Loucy (cell line): ENCODE measurements around the gene EOMES.

Experiments used
- H2AFZ ChIP-seq: fragments of 200-600 bp; sonication (generic); 2 replicates; pipeline ENCODE4 v1.6.0; 2016; ENCODE audit warnings: antibody characterized with exemption, mild to moderate bottlenecking, low read length, moderate library complexity
- H3F3A ChIP-seq: fragments of 200-600 bp; 2 replicates; pipeline ENCODE4 v1.6.0; 2016; ENCODE audit warnings: antibody characterized with exemption, low read depth, mild to moderate bottlenecking
- H3K27me3 ChIP-seq: fragments of 200-600 bp; sonication (generic); 2 replicates; pipeline ENCODE4 v1.6.1; 2014; ENCODE audit warnings: low read length, mild to moderate bottlenecking; ENCODE audit not compliant: insufficient read depth, poor library complexity, severe bottlenecking
- H3K36me3 ChIP-seq: fragments of 200-600 bp; sonication (generic); 2 replicates; pipeline ENCODE4 v1.6.1; 2016; ENCODE audit warnings: low read length; ENCODE audit not compliant: insufficient read depth
- H3K4me1 ChIP-seq: fragments of 200-600 bp; sonication (generic); 2 replicates; pipeline ENCODE4 v1.5.1; 2014; ENCODE audit warnings: low read length, mild to moderate bottlenecking; ENCODE audit not compliant: insufficient read depth, poor library complexity, severe bottlenecking
- H3K4me2 ChIP-seq: fragments of 200-600 bp; sonication (generic); 2 replicates; pipeline ENCODE4 v1.6.0; 2014; ENCODE audit warnings: antibody characterized with exemption, low read length, low read depth, mild to moderate bottlenecking; ENCODE audit not compliant: poor library complexity, severe bottlenecking
- H3K4me3 ChIP-seq: fragments of 200-600 bp; sonication (generic); 2 replicates; pipeline ENCODE4 v1.5.1; 2014; ENCODE audit warnings: low read length, mild to moderate bottlenecking, mixed read lengths; ENCODE audit not compliant: poor library complexity, severe bottlenecking
- H3K79me2 ChIP-seq: fragments of 200-600 bp; sonication (generic); 2 replicates; pipeline ENCODE4 v1.6.1; 2014; ENCODE audit warnings: low read length; ENCODE audit not compliant: insufficient read depth
- H3K9ac ChIP-seq: fragments of 200-600 bp; sonication (generic); 2 replicates; pipeline ENCODE4 v1.6.0; 2014; ENCODE audit warnings: mild to moderate bottlenecking, low read depth, low read length, moderate library complexity; ENCODE audit not compliant: poor library complexity, severe bottlenecking
- H3K9me2 ChIP-seq: fragments of 200-600 bp; sonication (generic); replicated peaks from 2 replicates; pipeline ENCODE4 v1.6.1; 2016; ENCODE audit warnings: low read depth, low read length, mixed read lengths
- H3K9me3 ChIP-seq: fragments of 200-600 bp; sonication (generic); 2 replicates; pipeline ENCODE4 v1.6.1; 2014; ENCODE audit warnings: mild to moderate bottlenecking, antibody characterized with exemption, low read length, low read depth; ENCODE audit not compliant: insufficient read depth
- H4K20me1 ChIP-seq: fragments of 200-600 bp; sonication (generic); 2 replicates; pipeline ENCODE4 v1.6.0; 2014; ENCODE audit warnings: antibody characterized with exemption, low read length, mild to moderate bottlenecking; ENCODE audit not compliant: insufficient read depth, poor library complexity, severe bottlenecking
- CTCF ChIP-seq: fragments of 200-600 bp; sonication (generic); conservative IDR thresholded peaks from 2 replicates; pipeline ENCODE4 v1.5.1; 2014; ENCODE audit warnings: mild to moderate bottlenecking, antibody characterized with exemption, low read length
- EZH2phosphoT487 ChIP-seq: fragments of 200-600 bp; IDR thresholded peaks from 2 replicates; pipeline ENCODE4 v1.6.1; 2018; ENCODE audit warnings: antibody characterized with exemption, mild to moderate bottlenecking, moderate library complexity, borderline replicate concordance

The EOMES gene

GRCh38 chr3:27737091-27737490 is 15.0 kb upstream of the EOMES start:
- no peaks in the 10 kb centered on the region for H3K9me2 ChIP-seq
- peaks cover 5% of the 10 kb centered on the region for H3K4me1 ChIP-seq
- no peak overlapping the region for H3K4me2 ChIP-seq
- H3F3A ChIP-seq, result no peaks in the 10 kb centered on the region
- no peaks in the 10 kb centered on the region for H4K20me1 ChIP-seq
- no peaks in the 10 kb centered on the region for H3K36me3 ChIP-seq
- H3K9ac ChIP-seq, result no peak overlapping the region
- no peaks in the 10 kb centered on the region for H3K9me3 ChIP-seq
- no peaks in the 10 kb centered on the region for H3K79me2 ChIP-seq
- H3K27me3 ChIP-seq, result no peaks in the 10 kb centered on the region
- no peak overlapping the region for H2AFZ ChIP-seq
- TF ChIP-seq CTCF (no peak), EZH2phosphoT487 (no peak)
- H3K4me3 ChIP-seq, result no peak overlapping the region

- Histone ChIP-seq H3K4me3 (no peak overlapping the region), H3K27me3 (no peaks in the 10 kb centered on the region), H4K20me1 (no peaks in the 10 kb centered on the region), H3K79me2 (no peaks in the 10 kb centered on the region), H3K9me2 (no peaks in the 10 kb centered on the region), H3K36me3 (no peaks in the 10 kb centered on the region), H3K9ac (no peak overlapping the region), H2AFZ (no peak overlapping the region), H3K4me2 (no peak overlapping the region), H3K9me3 (no peaks in the 10 kb centered on the region), H3F3A (no peaks in the 10 kb centered on the region), H3K4me1 (no peaks in the 10 kb centered on the region)
- TF ChIP-seq EZH2phosphoT487 (no peak), CTCF (no peak)
Measured at GRCh38 chr3:27730774-27731659, 8.9 kb upstream of the EOMES start.

- H3K36me3 ChIP-seq, result no peaks in the 10 kb centered on the region
- no peak overlapping the region for H3K9ac ChIP-seq
- H3K4me1 ChIP-seq, result no peaks in the 10 kb centered on the region
- H3F3A ChIP-seq, result no peaks in the 10 kb centered on the region
- no peak overlapping the region for H3K4me3 ChIP-seq
- no peaks in the 10 kb centered on the region for H3K9me3 ChIP-seq
- H3K9me2 ChIP-seq, result no peaks in the 10 kb centered on the region
- TF ChIP-seq CTCF (no peak), EZH2phosphoT487 (no peak)
- H2AFZ ChIP-seq, result no peak overlapping the region
- no peaks in the 10 kb centered on the region for H3K79me2 ChIP-seq
- no peak overlapping the region for H3K4me2 ChIP-seq
- no peaks in the 10 kb centered on the region for H3K27me3 ChIP-seq
- no peaks in the 10 kb centered on the region for H4K20me1 ChIP-seq
Measured at GRCh38 chr3:27729748-27730611, 7.9 kb upstream of the EOMES start.
